HepG2 (cell line): ENCODE data around the gene AFF2. TPM values are rescaled to one million over a fixed set of nuclear protein-coding genes. Genes with fewer than 3 reads are reported as not detected.

Experiments
- ATAC-seq: fragments of 200-7000 bp; cut with Tn5 transposase; 3 replicates; pipeline ENCODE4 v1.9.1; 2020; ENCODE audit warnings: mild to moderate bottlenecking, moderate library complexity
- BruUV-seq: library from RNA; stranded (reverse); fragments of 400-500 nt; replicated peaks from 2 replicates; lab custom pipeline; 2021; lab: Mats Ljungman, UMichigan
- CTCF ChIA-PET: fragments of 300-600 bp; formaldehyde crosslinking; extraction: SDS; loops from one replicate; lab custom pipeline; 2021; ENCODE audit warnings: low total read pairs, inconsistent platforms, low intra/inter-chr PET ratio; lab: Yijun Ruan, JAX
- POLR2A ChIA-PET: fragments of 350-600 bp; sonication (Branson Sonifier 250); formaldehyde crosslinking; loops from one replicate; lab custom pipeline; 2020; ENCODE audit warnings: antibody characterized with exemption, inconsistent platforms; lab: Yijun Ruan, JAX
- DNase-seq: peaks from one replicate; pipeline ENCODE4 v3.0.0-alpha.2; 2015; ENCODE audit warnings: low spot score
- FAIRE-seq: peaks from 3 replicates; lab custom pipeline; 2011; peaks lifted over from hg19 to GRCh38; lab: Jason Lieb, UNC
- H2AFZ ChIP-seq: one replicate; pipeline ENCODE4 v1.6.1; 2011; ENCODE audit warnings: low read length, inconsistent platforms
- H3K27ac ChIP-seq: fragments of 300-600 bp; 3 replicates; pipeline ENCODE4 v1.8.0; 2011; ENCODE audit warnings: mixed run types, mild to moderate bottlenecking, mixed read lengths, low read length, inconsistent platforms; ENCODE audit not compliant: insufficient read depth; ENCODE audit errors: extremely low read length
- H3K27me3 ChIP-seq, 2 experiments: fragments of 200-600 bp in 1 of 2; 2 replicates in 1 of 2; 3 replicates in 1 of 2; pipeline versions ENCODE4 v1.6.0 to v1.8.0; 2011; ENCODE audit warnings: low read length in 2 of 2, mild to moderate bottlenecking in 2 of 2, moderate library complexity in 2 of 2, inconsistent platforms in 1 of 2; ENCODE audit not compliant: insufficient read depth in 2 of 2, control insufficient read depth in 1 of 2
- H3K36me3 ChIP-seq, 2 experiments: fragments of 200-600 bp in 1 of 2; replicated peaks in 1 of 2; 2 replicates in 1 of 2; 3 replicates in 1 of 2; pipeline versions ENCODE4 v1.5.1 to v1.8.0; 2011; ENCODE audit warnings: low read length in 2 of 2, inconsistent platforms in 1 of 2; ENCODE audit not compliant: insufficient read depth in 2 of 2, control insufficient read depth in 1 of 2
- H3K4me1 ChIP-seq: 2 replicates; pipeline ENCODE4 v1.5.1; 2012; ENCODE audit warnings: low read length, inconsistent platforms; ENCODE audit not compliant: insufficient read depth
- H3K4me2 ChIP-seq: 2 replicates; pipeline ENCODE4 v1.6.0; 2011; ENCODE audit warnings: low read depth, low read length, inconsistent platforms
- H3K4me3 ChIP-seq, 3 experiments: fragments of 200-600 bp in 1 of 3; sonication (generic), shearing (Covaris generic) in 1 of 3; replicated peaks in 1 of 3; 2 replicates each; pipeline ENCODE4 v1.5.1; 2011 to 2016; ENCODE audit warnings: low read length in 3 of 3, inconsistent platforms in 2 of 3, low read depth in 2 of 3, mild to moderate bottlenecking in 2 of 3, control low read depth in 1 of 3, mixed read lengths in 1 of 3; ENCODE audit not compliant: insufficient read depth in 1 of 3
- H3K79me2 ChIP-seq: one replicate; pipeline ENCODE4 v1.6.1; 2011; ENCODE audit warnings: low read length, inconsistent platforms; ENCODE audit not compliant: insufficient read depth
- H3K9ac ChIP-seq: 2 replicates; pipeline ENCODE4 v1.6.0; 2011; ENCODE audit warnings: mild to moderate bottlenecking, low read depth, low read length, inconsistent platforms; ENCODE audit not compliant: insufficient read depth
- H3K9me3 ChIP-seq: 2 replicates; pipeline ENCODE4 v1.5.1; 2012; ENCODE audit warnings: mild to moderate bottlenecking, low read length
- H4K20me1 ChIP-seq: 2 replicates; pipeline ENCODE4 v1.6.0; 2011; ENCODE audit warnings: inconsistent platforms, mild to moderate bottlenecking, low read length, moderate library complexity; ENCODE audit not compliant: insufficient read depth
- BORCS8-MEF2B ChIP-seq: sonication (generic); formaldehyde crosslinking; IDR thresholded peaks from 2 replicates; pipeline ENCODE4 v1.8.0; 2022; ENCODE audit warnings: mild to moderate bottlenecking, missing genetic modification reagents
- FOSL1 ChIP-seq: sonication (generic); formaldehyde crosslinking; IDR thresholded peaks from 2 replicates; pipeline ENCODE4 v1.9.0; 2021; ENCODE audit warnings: missing genetic modification reagents, borderline replicate concordance
- HNRNPLL ChIP-seq: fragments of 200-400 bp; formaldehyde crosslinking; IDR thresholded peaks from 2 replicates; pipeline ENCODE4 v1.6.1; 2017; ENCODE audit warnings: mild to moderate bottlenecking, low read depth, low read length; ENCODE audit not compliant: poor library complexity, severe bottlenecking
- JUND ChIP-seq: sonication (generic); formaldehyde crosslinking; IDR thresholded peaks from 2 replicates; pipeline ENCODE4 v1.8.0; 2022; ENCODE audit warnings: mild to moderate bottlenecking, missing genetic modification reagents
- MIER2 ChIP-seq: IDR thresholded peaks from 2 replicates; pipeline ENCODE4 v1.6.1; 2016; ENCODE audit warnings: missing biosample characterization, missing genetic modification reagents
- SAP130 ChIP-seq: IDR thresholded peaks from 2 replicates; pipeline ENCODE4 v1.6.1; 2016; ENCODE audit warnings: low read depth
- ZNF44 ChIP-seq: sonication (generic); formaldehyde crosslinking; IDR thresholded peaks from 2 replicates; pipeline ENCODE4 v1.5.1; 2020; ENCODE audit warnings: mild to moderate bottlenecking, missing genetic modification reagents
- ZNF570 ChIP-seq: sonication (generic); formaldehyde crosslinking; IDR thresholded peaks from 2 replicates; pipeline ENCODE4 v1.4.0; 2020; ENCODE audit warnings: mild to moderate bottlenecking, missing genetic modification reagents, borderline replicate concordance
- ZNF773 ChIP-seq: sonication (generic); formaldehyde crosslinking; IDR thresholded peaks from 2 replicates; pipeline ENCODE4 v1.4.0; 2020; ENCODE audit warnings: missing genetic modification reagents, borderline replicate concordance
- WGBS: methylation state at CpG from one replicate; pipeline ENCODE4 v1.1.6; 2017; ENCODE audit warnings: low lambda C conversion rate; 5-methylcytosine and 5-hydroxymethylcytosine counted together
- in situ Hi-C: cut with HindIII; loops from 2 replicates; pipeline ENCODE4 v1.10.0; 2017; ENCODE audit warnings: low pct_unique_long_range_greater_than_20kb; ENCODE audit not compliant: extremely low pct_ligation_motif_present
- intact Hi-C: fragments of 100-400 bp; cut with micrococcal nuclease; formaldehyde crosslinking; loops from one replicate; pipeline ENCODE4 v1.10.0; 2022; ENCODE audit not compliant: unreplicated experiment
- polyA plus RNA-seq, 8 experiments: library from polyadenylated mRNA; depleted of rRNA in 3 of 8; stranded (reverse) in 7 of 8; unstranded in 1 of 8; fragments of >200 nt; fragmentation: Illumina TruSeq in 4 of 8; extraction: Trizol in 4 of 8; gene quantifications; 2 replicates each; pipeline versions ENCODE4 v1.2.1 to v1.2.3, GENCODE V29; 2011 to 2016; ENCODE audit warnings: low read depth in 4 of 8, missing spikeins in 1 of 8, mixed read lengths in 1 of 8; ENCODE audit not compliant: insufficient read depth in 1 of 8
- total RNA-seq, 5 experiments: library from RNA; depleted of rRNA; stranded (reverse); fragments of >200 nt; fragmentation: Illumina TruSeq; extraction: Trizol; gene quantifications; 2 replicates each; pipeline ENCODE4 v1.2.3, GENCODE V29; 2016; ENCODE audit warnings: low read depth in 1 of 5
- TF ChIP-seq, protein P1 (sequence below): sonication (generic); formaldehyde crosslinking; IDR thresholded peaks from 2 replicates; pipeline ENCODE4 v1.4.0; 2020; ENCODE audit warnings: mild to moderate bottlenecking, missing genetic modification reagents

AFF2 gene
- total and polyA plus RNA-seq, 2 of the 13 experiments (the other 11 are each of a cell fraction or from before 2014, with no cell fraction given), result not detected

DNA sequence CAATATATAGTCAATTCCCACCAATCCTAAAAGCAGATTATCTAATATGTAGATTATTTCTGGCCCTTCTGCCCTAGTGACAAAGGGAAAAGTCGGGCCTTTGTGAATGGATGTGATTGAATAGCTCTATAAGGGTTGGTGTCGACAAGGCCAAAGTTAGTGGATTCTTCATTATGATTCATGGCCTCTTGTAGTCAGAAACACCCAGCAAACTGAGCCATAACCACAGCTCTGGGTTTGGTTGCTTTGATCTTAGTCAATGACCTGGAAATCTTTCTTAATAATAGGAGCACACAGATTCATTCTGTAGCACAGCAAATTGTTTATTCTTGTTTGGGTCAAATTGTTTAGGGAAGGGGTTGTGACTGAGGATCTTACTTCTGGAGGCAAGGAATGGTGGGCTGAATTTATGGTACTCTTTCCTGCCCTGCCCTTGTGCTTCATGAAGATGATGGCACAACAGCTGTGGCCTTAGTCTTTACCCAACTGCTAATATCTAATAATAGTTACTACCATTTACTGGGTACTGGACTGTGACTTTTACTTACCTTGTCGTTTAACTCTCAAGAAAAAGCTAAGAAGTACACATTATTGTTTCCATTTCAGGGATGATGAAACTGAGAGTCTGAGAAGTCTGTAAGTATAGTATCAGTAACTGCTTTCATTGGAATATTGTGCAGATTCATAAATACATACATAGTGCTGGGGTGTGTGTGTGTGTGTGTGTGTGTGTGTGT lies 74.0 kb downstream of the AFF2 start:
- no peaks in the 10 kb centered on the region for H3K9me3 ChIP-seq
- no peaks in the 10 kb centered on the region for H3K36me3 ChIP-seq
- no peak for DNase-seq
- TF ChIP-seq MIER2 (CRISPR knock-in tag) (no peak), ZNF773 (CRISPR knock-in tag) (no peak)
- TF ChIP-seq, all 625 proteins: peak for 0
- Histone ChIP-seq H3K4me3 (no peak overlapping the region), H3K27me3 (no peaks in the 10 kb centered on the region), H3K4me2 (no peak overlapping the region), H3K79me2 (no peaks in the 10 kb centered on the region), H4K20me1 (no peaks in the 10 kb centered on the region), H3K4me1 (no peaks in the 10 kb centered on the region), H3K27ac (no peak overlapping the region), H2AFZ (no peak overlapping the region), H3K9ac (no peak overlapping the region)
- POLR2A ChIA-PET, result no interaction called here
- intact Hi-C loops, result no loop called here
- FAIRE-seq (no peak), ATAC-seq (no peak)
- in situ Hi-C loops, result no loop called here
- CTCF ChIA-PET, result no interaction called here
- 5% methylated on average over 3 of the region's 3 CpGs for WGBS
- BruUV-seq, result no TSS peak

GRCh38 chrX:148576396-148576795 lies 76.0 kb downstream of the AFF2 start:
- no peak for FAIRE-seq
- TF ChIP-seq JUND (CRISPR knock-in tag), result no peak
- no peak for TF ChIP-seq FOSL1 (CRISPR knock-in tag)
- TF ChIP-seq, protein P1, sequence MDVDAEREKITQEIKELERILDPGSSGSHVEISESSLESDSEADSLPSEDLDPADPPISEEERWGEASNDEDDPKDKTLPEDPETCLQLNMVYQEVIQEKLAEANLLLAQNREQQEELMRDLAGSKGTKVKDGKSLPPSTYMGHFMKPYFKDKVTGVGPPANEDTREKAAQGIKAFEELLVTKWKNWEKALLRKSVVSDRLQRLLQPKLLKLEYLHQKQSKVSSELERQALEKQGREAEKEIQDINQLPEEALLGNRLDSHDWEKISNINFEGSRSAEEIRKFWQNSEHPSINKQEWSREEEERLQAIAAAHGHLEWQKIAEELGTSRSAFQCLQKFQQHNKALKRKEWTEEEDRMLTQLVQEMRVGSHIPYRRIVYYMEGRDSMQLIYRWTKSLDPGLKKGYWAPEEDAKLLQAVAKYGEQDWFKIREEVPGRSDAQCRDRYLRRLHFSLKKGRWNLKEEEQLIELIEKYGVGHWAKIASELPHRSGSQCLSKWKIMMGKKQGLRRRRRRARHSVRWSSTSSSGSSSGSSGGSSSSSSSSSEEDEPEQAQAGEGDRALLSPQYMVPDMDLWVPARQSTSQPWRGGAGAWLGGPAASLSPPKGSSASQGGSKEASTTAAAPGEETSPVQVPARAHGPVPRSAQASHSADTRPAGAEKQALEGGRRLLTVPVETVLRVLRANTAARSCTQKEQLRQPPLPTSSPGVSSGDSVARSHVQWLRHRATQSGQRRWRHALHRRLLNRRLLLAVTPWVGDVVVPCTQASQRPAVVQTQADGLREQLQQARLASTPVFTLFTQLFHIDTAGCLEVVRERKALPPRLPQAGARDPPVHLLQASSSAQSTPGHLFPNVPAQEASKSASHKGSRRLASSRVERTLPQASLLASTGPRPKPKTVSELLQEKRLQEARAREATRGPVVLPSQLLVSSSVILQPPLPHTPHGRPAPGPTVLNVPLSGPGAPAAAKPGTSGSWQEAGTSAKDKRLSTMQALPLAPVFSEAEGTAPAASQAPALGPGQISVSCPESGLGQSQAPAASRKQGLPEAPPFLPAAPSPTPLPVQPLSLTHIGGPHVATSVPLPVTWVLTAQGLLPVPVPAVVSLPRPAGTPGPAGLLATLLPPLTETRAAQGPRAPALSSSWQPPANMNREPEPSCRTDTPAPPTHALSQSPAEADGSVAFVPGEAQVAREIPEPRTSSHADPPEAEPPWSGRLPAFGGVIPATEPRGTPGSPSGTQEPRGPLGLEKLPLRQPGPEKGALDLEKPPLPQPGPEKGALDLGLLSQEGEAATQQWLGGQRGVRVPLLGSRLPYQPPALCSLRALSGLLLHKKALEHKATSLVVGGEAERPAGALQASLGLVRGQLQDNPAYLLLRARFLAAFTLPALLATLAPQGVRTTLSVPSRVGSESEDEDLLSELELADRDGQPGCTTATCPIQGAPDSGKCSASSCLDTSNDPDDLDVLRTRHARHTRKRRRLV (CRISPR knock-in tag), result no peak
- TF ChIP-seq ZNF44 (CRISPR knock-in tag), result no peak
- no peak for TF ChIP-seq ZNF570 (CRISPR knock-in tag)
- no peak for TF ChIP-seq SAP130 (CRISPR knock-in tag)
- TF ChIP-seq BORCS8-MEF2B (CRISPR knock-in tag), result no peak
- no peak for TF ChIP-seq HNRNPLL

More at GRCh38 chrX:148576396-148576795, 76.0 kb downstream of the AFF2 start:
- no peak overlapping the region for H3K27ac ChIP-seq
- no peak for ATAC-seq
- in situ Hi-C loops (no loop called here), intact Hi-C loops (no loop called here)
- ChIA-PET POLR2A (no interaction called here), CTCF (no interaction called here)
- H3K79me2 ChIP-seq, result no peaks in the 10 kb centered on the region
- H3K36me3 ChIP-seq, result no peaks in the 10 kb centered on the region
- no peak overlapping the region for H3K9ac ChIP-seq
- no peaks in the 10 kb centered on the region for H3K4me1 ChIP-seq
- no peaks in the 10 kb centered on the region for H3K9me3 ChIP-seq
- no peak overlapping the region for H2AFZ ChIP-seq
- no peak for DNase-seq
- H3K4me3 ChIP-seq, result no peak overlapping the region
- 28% methylated on average over 6 of the region's 6 CpGs for WGBS
- no TSS peak for BruUV-seq
- H4K20me1 ChIP-seq, result no peaks in the 10 kb centered on the region
- H3K27me3 ChIP-seq, result no peaks in the 10 kb centered on the region
- no peak overlapping the region for H3K4me2 ChIP-seq
